Measurements from ENCODE around the gene DBI. TPM values are rescaled to one million over a fixed set of nuclear protein-coding genes. Genes with fewer than 3 reads are reported as not detected.
A peak's percentile ranks its signal among the peaks of the same experiment; 100 is the strongest.
"Not testable (repeated sequence)": the region's sequence is repeated elsewhere in the genome, so short reads cannot be mapped to it uniquely, and the experiment has no call there.

The DBI gene
- total RNA-seq, 2 donors from 2014 or later = 51.4 to 62.8 TPM

- H3K36me3 ChIP-seq (replicated peaks in 1 of 2; ENCODE audit: insufficient read depth in 1 of 2, low read depth in 2 of 2) = no peaks in the 10 kb centered on the region
- H3K27ac ChIP-seq = no peak overlapping the region
- 87 to 91% methylated on average over 5 to 6 of the region's 6 CpGs for WGBS, 2 donors
- H3K4me1 ChIP-seq = peaks cover under 1% of the 10 kb centered on the region
- DNase-seq (no peak), ATAC-seq (no peak)
- no peak overlapping the region for H3K4me3 ChIP-seq
- intact Hi-C loops (cut with DNase I) = no loop called here
- no peaks in the 10 kb centered on the region for H3K9me3 ChIP-seq
- TF ChIP-seq POLR2A (IDR thresholded peaks at IDR 0.05) = no peak
- TF ChIP-seq CTCF (IDR thresholded peaks at IDR 0.05) = no peak
- no peaks in the 10 kb centered on the region for H3K27me3 ChIP-seq
Measured at GRCh38 chr2:119397196-119397595, 30.4 kb downstream of the DBI start.

- H3K27me3 ChIP-seq = no peaks in the 10 kb centered on the region
- TF ChIP-seq POLR2A (IDR thresholded peaks at IDR 0.05) (no peak), CTCF (IDR thresholded peaks at IDR 0.05) (no peak)
- 91 to 94% methylated on average over 5 of the region's 5 CpGs for WGBS, 2 donors
- H3K36me3 ChIP-seq (replicated peaks in 1 of 2; ENCODE audit: insufficient read depth in 1 of 2, low read depth in 2 of 2) = no peaks in the 10 kb centered on the region
- H3K27ac ChIP-seq = peak overlapping the region in 3 of 4 donors; percentile 49 to 78 (median 62)
- no peak overlapping the region for H3K4me3 ChIP-seq
- no peak for ATAC-seq
- DNase-seq = no peak
- H3K4me1 ChIP-seq = peaks cover 11% of the 10 kb centered on the region
- no peaks in the 10 kb centered on the region for H3K9me3 ChIP-seq
- intact Hi-C loops (cut with DNase I) = loop anchor here (10.0 kb wide), 1 partner anchor 263 kb away; no protein-coding TSS in a partner anchor
Measured at GRCh38 chr2:119402106-119402505, 35.3 kb downstream of the DBI start.

- no peak for TF ChIP-seq POLR2A (IDR thresholded peaks at IDR 0.05)
- TF ChIP-seq CTCF (IDR thresholded peaks at IDR 0.05) = no peak
- peak; percentile 94 for ATAC-seq
- intact Hi-C loops (cut with DNase I) = loop anchor here (10.0 kb wide), 1 partner anchor 262 kb away; no protein-coding TSS in a partner anchor
- H3K27me3 ChIP-seq = no peaks in the 10 kb centered on the region
- H3K27ac ChIP-seq = peak overlapping the region in 3 of 4 donors; percentile 49 to 78 (median 62)
- no peaks in the 10 kb centered on the region for H3K9me3 ChIP-seq
- no peaks in the 10 kb centered on the region for H3K36me3 ChIP-seq (replicated peaks in 1 of 2; ENCODE audit: insufficient read depth in 1 of 2, low read depth in 2 of 2)
- peaks cover 11% of the 10 kb centered on the region for H3K4me1 ChIP-seq
- H3K4me3 ChIP-seq = no peak overlapping the region
- peak; percentile 75 to 85 (median 82) for DNase-seq
- 59 to 63% methylated on average over 10 of the region's 10 CpGs for WGBS, 2 donors
Measured at GRCh38 chr2:119402645-119403560, 36.1 kb downstream of the DBI start.

- intact Hi-C loops (cut with DNase I) = loop anchor here (10.0 kb wide), 1 partner anchor 261 kb away; no protein-coding TSS in a partner anchor
- WGBS, 2 donors = 91% methylated on average over 12 of the region's 12 CpGs
- not testable (repeated sequence) for H3K36me3 ChIP-seq (replicated peaks in 1 of 2; ENCODE audit: insufficient read depth in 1 of 2, low read depth in 2 of 2); H3K27me3 ChIP-seq; H3K9me3 ChIP-seq; H3K4me3 ChIP-seq; H3K27ac ChIP-seq; ATAC-seq; DNase-seq
- H3K4me1 ChIP-seq = peaks cover 15% of the 10 kb centered on the region
Measured at GRCh38 chr2:119403618-119404017, 36.8 kb downstream of the DBI start.

GRCh38 chr2:119405151-119405550 is 38.4 kb downstream of the DBI start:
- H3K27ac ChIP-seq = no peak overlapping the region
- no peaks in the 10 kb centered on the region for H3K27me3 ChIP-seq
- WGBS, 2 donors = 88% methylated on average over 1 to 2 of the region's 2 CpGs
- TF ChIP-seq POLR2A (IDR thresholded peaks at IDR 0.05) (no peak), CTCF (IDR thresholded peaks at IDR 0.05) (no peak)
- H3K9me3 ChIP-seq = no peaks in the 10 kb centered on the region
- H3K4me3 ChIP-seq = no peak overlapping the region
- intact Hi-C loops (cut with DNase I) = loop anchor here (5.0 to 10.0 kb wide), 2 partner anchors 67 to 260 kb away; no protein-coding TSS in a partner anchor
- no peak for DNase-seq
- ATAC-seq = no peak
- H3K4me1 ChIP-seq = peaks cover 15% of the 10 kb centered on the region
- H3K36me3 ChIP-seq (replicated peaks in 1 of 2; ENCODE audit: insufficient read depth in 1 of 2, low read depth in 2 of 2) = no peaks in the 10 kb centered on the region

Measured in body of pancreas (tissue), 4 donors.